Measurements from ENCODE around the gene ZNF76. TPM values are rescaled to one million over a fixed set of nuclear protein-coding genes. Genes with fewer than 3 reads are reported as not detected.

ZNF76 gene
- total and polyA plus RNA-seq, 10 of the 15 experiments (the other 5 are each of a cell fraction or from before 2014, with no cell fraction given): 2.8 to 41.0 (median 24.8) TPM

GRCh38 chr6:35258336-35258735, 1.2 kb upstream of the ZNF76 start:
- Histone ChIP-seq H3K79me2 (ENCODE audit: control insufficient read depth, insufficient read depth, low read length) (peaks cover 23% of the 10 kb centered on the region), H3K4me3 (peak overlapping the region; percentile 70), H3K9ac (ENCODE audit: control insufficient read depth, insufficient read depth, low read length) (peak overlapping the region; percentile 84), H3K9me3 (replicated peaks; ENCODE audit: control insufficient read depth, insufficient read depth, low read length) (no peaks in the 10 kb centered on the region), H4K20me1 (ENCODE audit: control insufficient read depth, insufficient read depth) (no peaks in the 10 kb centered on the region), H3K4me2 (ENCODE audit: control insufficient read depth, insufficient read depth) (peak overlapping the region; percentile 87), H3K4me1 (ENCODE audit: control insufficient read depth, insufficient read depth, low read length) (no peaks in the 10 kb centered on the region; the same call in 1 of the 2 replicates), H3K27ac (ENCODE audit: control insufficient read depth, insufficient read depth) (no peak overlapping the region), H2AFZ (ENCODE audit: control insufficient read depth, low read depth, low read length) (no peak overlapping the region), H3K36me3 (ENCODE audit: control insufficient read depth in 2 of 2, insufficient read depth in 2 of 2, low read length in 1 of 2) (no peaks in the 10 kb centered on the region), H3K27me3 (replicated peaks in 1 of 2; ENCODE audit: control insufficient read depth in 2 of 2, insufficient read depth in 2 of 2, low read length in 1 of 2) (no peaks in the 10 kb centered on the region)
- no peak for FAIRE-seq
- in situ Hi-C loops (cut with MboI): no loop called here
- no peak for DNase-seq (ENCODE audit: low read depth, low spot score)
- POLR2A ChIA-PET: interaction anchor here (0.7 to 2.9 kb wide), 4 partner anchors 9 to 466 kb away, joined by 3 to 10 read pairs (median 6); no protein-coding TSS in a partner anchor
- intact Hi-C loops (cut with micrococcal nuclease; ENCODE audit: unreplicated experiment): no loop called here
- TF ChIP-seq CEBPZ (IDR thresholded peaks at IDR 0.05; ENCODE audit: low read depth, low read length): no peak
- no peak for TF ChIP-seq EZH2 (IDR thresholded peaks at IDR 0.05; ENCODE audit: borderline replicate concordance, control insufficient read depth, low read depth, low read length)
- no peak for TF ChIP-seq CHD1 (IDR thresholded peaks at IDR 0.05; ENCODE audit: low read depth, low read length)
- TF ChIP-seq CREM (IDR thresholded peaks at IDR 0.05; ENCODE audit: low read depth): no peak
- no peak for TF ChIP-seq PAX8 (IDR thresholded peaks at IDR 0.05)
- CTCF ChIA-PET: interaction anchor here (0.8 to 5.0 kb wide), 8 partner anchors 11 to 192 kb away, joined by 3 to 52 read pairs (median 6); partner anchors contain the start of gene DEF6
- 66% methylated on average over 7 of the region's 7 CpGs for WGBS (ENCODE audit: insufficient coverage, insufficient replicate concordance, low lambda C conversion rate, missing lambda C conversion rate)
- no peak for ATAC-seq
- SMC1A ChIA-PET (ENCODE audit: uncharacterized antibody, unreplicated experiment): interaction anchor here (0.9 to 1.3 kb wide), 4 partner anchors 10 to 43 kb away, joined by 3 read pairs; no protein-coding TSS in a partner anchor
- RAD21 ChIA-PET (ENCODE audit: unreplicated experiment): interaction anchor here (1.0 to 1.7 kb wide), 3 partner anchors 40 to 45 kb away, joined by 3 to 9 read pairs (median 5); no protein-coding TSS in a partner anchor
- BruUV-seq (replicated peaks): TSS peak; percentile 75

Measured in GM12878 (cell line).